GM12872 (cell line): Measurements from ENCODE around the gene IL36B.

Experiments used
- CTCF ChIP-seq: IDR thresholded peaks from 3 replicates; pipeline ENCODE4 v1.5.1; 2011; ENCODE audit warnings: low read depth, mild to moderate bottlenecking, low read length, moderate library complexity; ENCODE audit not compliant: insufficient read depth

Gene IL36B

GRCh38 chr2:113012436-113013335 lies 40.0 kb downstream of the IL36B start:
- no peak for TF ChIP-seq CTCF

- no peak for TF ChIP-seq CTCF
These were observed 41.6 kb downstream of the IL36B start for GRCh38 chr2:113011108-113011507.

GRCh38 chr2:113010088-113010487 lies 42.6 kb downstream of the IL36B start:
- TF ChIP-seq CTCF: no peak

- TF ChIP-seq CTCF: no peak
These were observed 43.0 kb downstream of the IL36B start for GRCh38 chr2:113009622-113010021.

GRCh38 chr2:113007250-113007649 lies 45.4 kb downstream of the IL36B start:
- no peak for TF ChIP-seq CTCF

GRCh38 chr2:113005030-113005509 lies 47.6 kb downstream of the IL36B start, which contains the start of gene IL36A:
TSS of gene IL36A (plus strand) at chr2:113005459. CDS start at chr2:113005872, 413 bp downstream.
- TF ChIP-seq CTCF: no peak

- TF ChIP-seq CTCF: no peak
These were observed 50.0 kb downstream of the IL36B start for GRCh38 chr2:113002677-113003076.
